KMS-11 (cell line): ENCODE data around the gene PLB1.

Source experiments
- H2AFZ ChIP-seq: fragments of 200-600 bp; sonication (generic); 2 replicates; pipeline ENCODE4 v1.6.1; 2016; ENCODE audit warnings: antibody characterized with exemption, mixed run types, low read depth
- H3K27ac ChIP-seq: fragments of 200-600 bp; sonication (generic); 2 replicates; pipeline ENCODE4 v1.6.1; 2016; ENCODE audit warnings: mild to moderate bottlenecking, mixed run types
- H3K27me3 ChIP-seq: fragments of 200-600 bp; sonication (generic); 2 replicates; pipeline ENCODE4 v1.6.1; 2017; ENCODE audit warnings: mild to moderate bottlenecking, low read depth, mixed run types, moderate library complexity; ENCODE audit not compliant: insufficient read depth
- H3K36me3 ChIP-seq: fragments of 200-600 bp; sonication (generic); 2 replicates; pipeline ENCODE4 v1.6.1; 2017; ENCODE audit warnings: mild to moderate bottlenecking, mixed run types; ENCODE audit not compliant: insufficient read depth
- H3K4me1 ChIP-seq: fragments of 200-600 bp; sonication (generic); 2 replicates; pipeline ENCODE4 v1.6.1; 2016; ENCODE audit warnings: mild to moderate bottlenecking, low read depth, mixed run types; ENCODE audit not compliant: poor library complexity, severe bottlenecking
- H3K4me2 ChIP-seq: fragments of 200-600 bp; sonication (generic); 2 replicates; pipeline ENCODE4 v1.7.0; 2016; ENCODE audit warnings: mild to moderate bottlenecking, mixed run types
- H3K4me3 ChIP-seq: fragments of 200-600 bp; sonication (generic); IDR thresholded peaks from 2 replicates; pipeline ENCODE4 v1.6.1; 2017; ENCODE audit warnings: low read depth, low read length, mixed read lengths; ENCODE audit not compliant: insufficient read depth
- H3K79me2 ChIP-seq: fragments of 200-600 bp; sonication (generic); 2 replicates; pipeline ENCODE4 v1.6.1; 2016; ENCODE audit warnings: low read depth, mixed run types; ENCODE audit not compliant: insufficient read depth
- H3K9ac ChIP-seq: fragments of 200-600 bp; sonication (generic); 2 replicates; pipeline ENCODE4 v1.6.1; 2016; ENCODE audit warnings: mild to moderate bottlenecking, mixed run types
- H4K20me1 ChIP-seq: fragments of 200-600 bp; sonication (generic); 2 replicates; pipeline ENCODE4 v1.6.1; 2016; ENCODE audit warnings: mild to moderate bottlenecking, mixed run types; ENCODE audit not compliant: insufficient read depth
- TF ChIP-seq, protein P1 (sequence below): fragments of 200-600 bp; sonication (generic); conservative IDR thresholded peaks from 2 replicates; pipeline ENCODE4 v1.6.1; 2017; ENCODE audit warnings: low read depth, mild to moderate bottlenecking, antibody characterized with exemption, low read length, moderate library complexity, mixed read lengths

Gene PLB1

DNA sequence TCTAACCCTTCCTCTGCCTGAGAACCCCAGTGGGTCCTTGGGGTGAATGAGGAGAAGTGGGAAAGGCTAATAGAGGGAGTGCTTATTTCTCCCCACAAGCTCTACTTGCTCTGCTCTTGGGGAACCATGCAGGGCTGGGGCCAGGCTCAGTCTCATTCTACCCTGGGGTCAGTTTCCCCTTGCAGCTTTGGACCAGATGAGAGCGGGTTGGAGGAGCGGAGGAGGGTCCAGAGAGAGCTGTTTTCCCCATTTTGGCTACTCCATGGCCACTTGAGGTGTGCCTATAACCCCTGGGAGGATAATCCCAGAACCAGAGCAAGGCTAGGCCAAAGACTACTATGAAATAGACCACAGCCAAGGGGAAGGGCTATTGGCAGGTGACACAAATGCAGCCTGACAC lies 29.6 kb downstream of the PLB1 start:
- Histone ChIP-seq H4K20me1 (no peaks in the 10 kb centered on the region), H3K4me1 (no peaks in the 10 kb centered on the region), H3K4me3 (no peak overlapping the region), H3K9ac (no peak overlapping the region), H3K4me2 (no peak overlapping the region), H3K36me3 (no peaks in the 10 kb centered on the region), H3K79me2 (no peaks in the 10 kb centered on the region), H3K27ac (no peak overlapping the region), H2AFZ (no peak overlapping the region), H3K27me3 (no peaks in the 10 kb centered on the region)
- TF ChIP-seq, protein P1, sequence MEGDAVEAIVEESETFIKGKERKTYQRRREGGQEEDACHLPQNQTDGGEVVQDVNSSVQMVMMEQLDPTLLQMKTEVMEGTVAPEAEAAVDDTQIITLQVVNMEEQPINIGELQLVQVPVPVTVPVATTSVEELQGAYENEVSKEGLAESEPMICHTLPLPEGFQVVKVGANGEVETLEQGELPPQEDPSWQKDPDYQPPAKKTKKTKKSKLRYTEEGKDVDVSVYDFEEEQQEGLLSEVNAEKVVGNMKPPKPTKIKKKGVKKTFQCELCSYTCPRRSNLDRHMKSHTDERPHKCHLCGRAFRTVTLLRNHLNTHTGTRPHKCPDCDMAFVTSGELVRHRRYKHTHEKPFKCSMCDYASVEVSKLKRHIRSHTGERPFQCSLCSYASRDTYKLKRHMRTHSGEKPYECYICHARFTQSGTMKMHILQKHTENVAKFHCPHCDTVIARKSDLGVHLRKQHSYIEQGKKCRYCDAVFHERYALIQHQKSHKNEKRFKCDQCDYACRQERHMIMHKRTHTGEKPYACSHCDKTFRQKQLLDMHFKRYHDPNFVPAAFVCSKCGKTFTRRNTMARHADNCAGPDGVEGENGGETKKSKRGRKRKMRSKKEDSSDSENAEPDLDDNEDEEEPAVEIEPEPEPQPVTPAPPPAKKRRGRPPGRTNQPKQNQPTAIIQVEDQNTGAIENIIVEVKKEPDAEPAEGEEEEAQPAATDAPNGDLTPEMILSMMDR: no peak

DNA sequence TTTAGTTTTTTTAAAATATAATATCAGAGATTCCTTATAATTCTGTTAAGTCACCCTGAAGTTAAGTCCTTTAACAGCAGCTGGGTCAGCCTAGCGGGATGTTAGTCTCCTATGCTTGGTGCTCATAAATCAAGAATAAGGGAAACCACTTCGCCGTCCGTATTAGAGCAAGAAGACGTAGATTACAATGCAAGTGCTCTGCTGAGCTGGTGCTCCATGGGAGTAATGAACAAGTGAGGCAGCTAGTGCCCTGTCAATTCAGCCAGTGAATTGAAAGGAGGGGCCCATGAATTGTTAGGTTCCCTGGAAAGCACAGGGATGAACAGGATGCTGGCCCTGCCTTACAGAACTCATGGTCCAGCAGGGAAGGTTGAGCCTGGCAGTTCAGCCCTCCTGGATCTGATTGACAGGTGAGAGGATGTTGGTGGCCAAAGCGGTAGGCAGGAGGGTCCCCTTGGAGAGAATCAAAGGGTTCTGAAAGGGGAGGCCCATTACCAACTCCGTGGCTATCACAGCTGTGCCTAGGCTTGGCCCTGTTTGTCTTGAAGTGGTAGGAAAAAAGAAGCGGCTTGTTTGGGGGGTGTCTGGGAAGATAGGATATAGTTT lies 30.8 kb downstream of the PLB1 start:
- no peaks in the 10 kb centered on the region for H3K4me1 ChIP-seq
- no peaks in the 10 kb centered on the region for H3K27me3 ChIP-seq
- no peaks in the 10 kb centered on the region for H3K79me2 ChIP-seq
- no peak overlapping the region for H2AFZ ChIP-seq
- H3K36me3 ChIP-seq: no peaks in the 10 kb centered on the region
- no peaks in the 10 kb centered on the region for H4K20me1 ChIP-seq
- H3K4me2 ChIP-seq: no peak overlapping the region
- H3K4me3 ChIP-seq: no peak overlapping the region
- TF ChIP-seq, protein P1: no peak
- no peak overlapping the region for H3K9ac ChIP-seq
- no peak overlapping the region for H3K27ac ChIP-seq

DNA sequence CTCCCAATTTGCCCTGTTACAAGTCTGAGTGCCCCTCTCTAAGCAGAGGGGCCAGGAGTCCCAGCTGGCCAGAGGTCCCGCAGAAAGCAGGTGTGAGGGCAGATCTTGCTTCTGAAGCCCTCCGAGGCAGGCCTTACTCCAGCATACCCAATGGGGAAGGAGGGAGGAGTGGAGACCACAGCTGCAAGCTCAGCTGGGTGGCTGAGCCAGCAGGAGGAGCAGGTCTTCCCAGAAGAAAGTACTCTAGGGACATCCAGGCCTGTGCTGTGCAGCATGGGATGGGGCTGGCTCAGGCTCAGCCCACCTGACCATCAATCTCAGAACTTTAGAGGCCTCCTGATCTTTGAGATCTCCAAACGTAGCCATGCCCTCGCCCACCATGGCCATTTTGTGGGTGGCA lies 31.3 kb downstream of the PLB1 start:
- Histone ChIP-seq H3K9ac (no peak overlapping the region), H3K27me3 (no peaks in the 10 kb centered on the region), H3K4me3 (no peak overlapping the region), H3K79me2 (no peaks in the 10 kb centered on the region), H4K20me1 (no peaks in the 10 kb centered on the region), H2AFZ (no peak overlapping the region), H3K36me3 (no peaks in the 10 kb centered on the region), H3K27ac (no peak overlapping the region), H3K4me2 (no peak overlapping the region), H3K4me1 (no peaks in the 10 kb centered on the region)
- TF ChIP-seq, protein P1: no peak

DNA sequence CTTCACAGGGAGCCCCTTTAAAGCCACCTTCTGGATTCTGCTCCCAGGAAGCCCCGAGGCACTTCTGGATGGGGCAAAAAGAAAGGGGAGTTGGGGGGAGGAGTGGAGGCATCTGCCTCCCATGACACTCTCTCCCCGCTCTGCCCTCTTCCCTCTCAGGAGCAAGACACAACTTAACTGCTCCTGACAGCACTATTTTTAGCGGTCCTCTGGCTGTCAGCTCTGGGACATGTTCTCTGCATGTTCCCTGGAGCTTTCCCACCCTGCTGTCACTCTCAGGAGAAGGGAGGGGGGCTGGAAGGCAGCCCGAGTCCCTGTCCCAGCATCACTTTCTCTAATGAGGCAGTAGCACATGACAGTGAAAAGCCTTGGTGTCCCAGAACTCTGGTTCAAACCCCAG lies 32.3 kb downstream of the PLB1 start:
- no peaks in the 10 kb centered on the region for H3K79me2 ChIP-seq
- no peaks in the 10 kb centered on the region for H4K20me1 ChIP-seq
- no peak overlapping the region for H3K4me2 ChIP-seq
- no peak overlapping the region for H3K27ac ChIP-seq
- no peak overlapping the region for H3K4me3 ChIP-seq
- no peak overlapping the region for H3K9ac ChIP-seq
- no peaks in the 10 kb centered on the region for H3K27me3 ChIP-seq
- no peak overlapping the region for H2AFZ ChIP-seq
- no peaks in the 10 kb centered on the region for H3K4me1 ChIP-seq
- TF ChIP-seq, protein P1: no peak
- H3K36me3 ChIP-seq: no peaks in the 10 kb centered on the region

- H3K4me2 ChIP-seq: no peak overlapping the region
- H3K4me3 ChIP-seq: no peak overlapping the region
- H3K9ac ChIP-seq: no peak overlapping the region
- H3K4me1 ChIP-seq: no peaks in the 10 kb centered on the region
- H2AFZ ChIP-seq: no peak overlapping the region
- H3K27ac ChIP-seq: no peak overlapping the region
- H3K36me3 ChIP-seq: no peaks in the 10 kb centered on the region
- H4K20me1 ChIP-seq: no peaks in the 10 kb centered on the region
- no peaks in the 10 kb centered on the region for H3K27me3 ChIP-seq
- TF ChIP-seq, protein P1: no peak
- no peaks in the 10 kb centered on the region for H3K79me2 ChIP-seq
Observed at GRCh38 chr2:28530782-28531181, 34.9 kb downstream of the PLB1 start.
